ENCODE results near the gene RAB10. TPM values are rescaled to one million over a fixed set of nuclear protein-coding genes. Genes with fewer than 3 reads are reported as not detected.

RAB10 gene
- total and polyA plus RNA-seq, 9 of the 15 experiments (the other 6 are each of a cell fraction or from before 2014, with no cell fraction given) = 25.1 to 214 (median 157) TPM

DNA sequence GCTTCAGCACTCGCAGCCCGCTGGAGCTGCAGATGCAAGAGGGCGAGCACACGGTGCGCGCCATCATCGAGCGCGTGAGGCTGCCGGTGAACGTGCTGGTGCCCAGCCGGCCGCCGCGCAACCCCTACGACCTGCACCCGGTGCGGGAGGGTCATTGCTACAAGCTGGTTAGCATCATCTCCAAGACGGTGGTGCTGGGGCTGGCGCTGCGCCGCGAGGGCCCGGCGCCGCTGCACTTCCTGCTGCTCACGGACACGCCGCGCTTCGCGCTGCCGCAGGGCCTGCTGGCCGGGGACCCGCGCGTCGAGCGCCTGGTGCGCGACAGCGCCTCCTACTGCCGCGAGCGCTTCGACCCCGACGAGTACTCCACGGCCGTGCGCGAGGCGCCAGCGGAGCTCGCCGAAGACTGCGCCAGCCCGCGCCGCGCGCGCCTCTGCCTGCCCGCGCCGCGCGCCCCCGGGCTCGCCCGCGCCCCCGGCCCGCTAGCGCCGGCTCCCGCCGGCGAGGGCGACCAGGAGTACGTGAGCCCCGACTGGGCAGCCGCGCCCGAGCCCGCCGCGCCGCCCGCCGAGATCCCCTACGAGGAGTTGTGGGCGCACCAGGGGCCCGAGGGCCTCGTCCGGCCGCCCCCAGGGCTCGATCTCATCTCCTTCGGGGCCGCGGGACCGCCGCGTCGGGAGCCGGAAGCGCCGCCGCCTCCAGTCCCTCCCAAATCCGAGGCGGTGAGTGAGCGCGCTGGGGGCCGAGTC, 150.8 kb downstream of the RAB10 start (continued):
- TF ChIP-seq SMAD4 (CRISPR knock-in tag; conservative IDR thresholded peaks at IDR 0.05) (peak; percentile 91), NR3C1 (CRISPR knock-in tag; IDR thresholded peaks at IDR 0.05) (peak; percentile 95), PHB2 (IDR thresholded peaks at IDR 0.05; ENCODE audit: low read depth) (no peak), FOXJ2 (tag; IDR thresholded peaks at IDR 0.05) (no peak), TAF9B (IDR thresholded peaks at IDR 0.05; ENCODE audit: partially characterized antibody) (no peak), ELF1 (tag; IDR thresholded peaks at IDR 0.05) (peak; percentile 84)
- TF ChIP-seq, protein P1, sequence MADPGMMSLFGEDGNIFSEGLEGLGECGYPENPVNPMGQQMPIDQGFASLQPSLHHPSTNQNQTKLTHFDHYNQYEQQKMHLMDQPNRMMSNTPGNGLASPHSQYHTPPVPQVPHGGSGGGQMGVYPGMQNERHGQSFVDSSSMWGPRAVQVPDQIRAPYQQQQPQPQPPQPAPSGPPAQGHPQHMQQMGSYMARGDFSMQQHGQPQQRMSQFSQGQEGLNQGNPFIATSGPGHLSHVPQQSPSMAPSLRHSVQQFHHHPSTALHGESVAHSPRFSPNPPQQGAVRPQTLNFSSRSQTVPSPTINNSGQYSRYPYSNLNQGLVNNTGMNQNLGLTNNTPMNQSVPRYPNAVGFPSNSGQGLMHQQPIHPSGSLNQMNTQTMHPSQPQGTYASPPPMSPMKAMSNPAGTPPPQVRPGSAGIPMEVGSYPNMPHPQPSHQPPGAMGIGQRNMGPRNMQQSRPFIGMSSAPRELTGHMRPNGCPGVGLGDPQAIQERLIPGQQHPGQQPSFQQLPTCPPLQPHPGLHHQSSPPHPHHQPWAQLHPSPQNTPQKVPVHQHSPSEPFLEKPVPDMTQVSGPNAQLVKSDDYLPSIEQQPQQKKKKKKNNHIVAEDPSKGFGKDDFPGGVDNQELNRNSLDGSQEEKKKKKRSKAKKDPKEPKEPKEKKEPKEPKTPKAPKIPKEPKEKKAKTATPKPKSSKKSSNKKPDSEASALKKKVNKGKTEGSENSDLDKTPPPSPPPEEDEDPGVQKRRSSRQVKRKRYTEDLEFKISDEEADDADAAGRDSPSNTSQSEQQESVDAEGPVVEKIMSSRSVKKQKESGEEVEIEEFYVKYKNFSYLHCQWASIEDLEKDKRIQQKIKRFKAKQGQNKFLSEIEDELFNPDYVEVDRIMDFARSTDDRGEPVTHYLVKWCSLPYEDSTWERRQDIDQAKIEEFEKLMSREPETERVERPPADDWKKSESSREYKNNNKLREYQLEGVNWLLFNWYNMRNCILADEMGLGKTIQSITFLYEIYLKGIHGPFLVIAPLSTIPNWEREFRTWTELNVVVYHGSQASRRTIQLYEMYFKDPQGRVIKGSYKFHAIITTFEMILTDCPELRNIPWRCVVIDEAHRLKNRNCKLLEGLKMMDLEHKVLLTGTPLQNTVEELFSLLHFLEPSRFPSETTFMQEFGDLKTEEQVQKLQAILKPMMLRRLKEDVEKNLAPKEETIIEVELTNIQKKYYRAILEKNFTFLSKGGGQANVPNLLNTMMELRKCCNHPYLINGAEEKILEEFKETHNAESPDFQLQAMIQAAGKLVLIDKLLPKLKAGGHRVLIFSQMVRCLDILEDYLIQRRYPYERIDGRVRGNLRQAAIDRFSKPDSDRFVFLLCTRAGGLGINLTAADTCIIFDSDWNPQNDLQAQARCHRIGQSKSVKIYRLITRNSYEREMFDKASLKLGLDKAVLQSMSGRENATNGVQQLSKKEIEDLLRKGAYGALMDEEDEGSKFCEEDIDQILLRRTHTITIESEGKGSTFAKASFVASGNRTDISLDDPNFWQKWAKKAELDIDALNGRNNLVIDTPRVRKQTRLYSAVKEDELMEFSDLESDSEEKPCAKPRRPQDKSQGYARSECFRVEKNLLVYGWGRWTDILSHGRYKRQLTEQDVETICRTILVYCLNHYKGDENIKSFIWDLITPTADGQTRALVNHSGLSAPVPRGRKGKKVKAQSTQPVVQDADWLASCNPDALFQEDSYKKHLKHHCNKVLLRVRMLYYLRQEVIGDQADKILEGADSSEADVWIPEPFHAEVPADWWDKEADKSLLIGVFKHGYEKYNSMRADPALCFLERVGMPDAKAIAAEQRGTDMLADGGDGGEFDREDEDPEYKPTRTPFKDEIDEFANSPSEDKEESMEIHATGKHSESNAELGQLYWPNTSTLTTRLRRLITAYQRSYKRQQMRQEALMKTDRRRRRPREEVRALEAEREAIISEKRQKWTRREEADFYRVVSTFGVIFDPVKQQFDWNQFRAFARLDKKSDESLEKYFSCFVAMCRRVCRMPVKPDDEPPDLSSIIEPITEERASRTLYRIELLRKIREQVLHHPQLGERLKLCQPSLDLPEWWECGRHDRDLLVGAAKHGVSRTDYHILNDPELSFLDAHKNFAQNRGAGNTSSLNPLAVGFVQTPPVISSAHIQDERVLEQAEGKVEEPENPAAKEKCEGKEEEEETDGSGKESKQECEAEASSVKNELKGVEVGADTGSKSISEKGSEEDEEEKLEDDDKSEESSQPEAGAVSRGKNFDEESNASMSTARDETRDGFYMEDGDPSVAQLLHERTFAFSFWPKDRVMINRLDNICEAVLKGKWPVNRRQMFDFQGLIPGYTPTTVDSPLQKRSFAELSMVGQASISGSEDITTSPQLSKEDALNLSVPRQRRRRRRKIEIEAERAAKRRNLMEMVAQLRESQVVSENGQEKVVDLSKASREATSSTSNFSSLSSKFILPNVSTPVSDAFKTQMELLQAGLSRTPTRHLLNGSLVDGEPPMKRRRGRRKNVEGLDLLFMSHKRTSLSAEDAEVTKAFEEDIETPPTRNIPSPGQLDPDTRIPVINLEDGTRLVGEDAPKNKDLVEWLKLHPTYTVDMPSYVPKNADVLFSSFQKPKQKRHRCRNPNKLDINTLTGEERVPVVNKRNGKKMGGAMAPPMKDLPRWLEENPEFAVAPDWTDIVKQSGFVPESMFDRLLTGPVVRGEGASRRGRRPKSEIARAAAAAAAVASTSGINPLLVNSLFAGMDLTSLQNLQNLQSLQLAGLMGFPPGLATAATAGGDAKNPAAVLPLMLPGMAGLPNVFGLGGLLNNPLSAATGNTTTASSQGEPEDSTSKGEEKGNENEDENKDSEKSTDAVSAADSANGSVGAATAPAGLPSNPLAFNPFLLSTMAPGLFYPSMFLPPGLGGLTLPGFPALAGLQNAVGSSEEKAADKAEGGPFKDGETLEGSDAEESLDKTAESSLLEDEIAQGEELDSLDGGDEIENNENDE (IDR thresholded peaks at IDR 0.05; ENCODE audit: low read depth, low read length) = no peak
- TF ChIP-seq, protein P2, sequence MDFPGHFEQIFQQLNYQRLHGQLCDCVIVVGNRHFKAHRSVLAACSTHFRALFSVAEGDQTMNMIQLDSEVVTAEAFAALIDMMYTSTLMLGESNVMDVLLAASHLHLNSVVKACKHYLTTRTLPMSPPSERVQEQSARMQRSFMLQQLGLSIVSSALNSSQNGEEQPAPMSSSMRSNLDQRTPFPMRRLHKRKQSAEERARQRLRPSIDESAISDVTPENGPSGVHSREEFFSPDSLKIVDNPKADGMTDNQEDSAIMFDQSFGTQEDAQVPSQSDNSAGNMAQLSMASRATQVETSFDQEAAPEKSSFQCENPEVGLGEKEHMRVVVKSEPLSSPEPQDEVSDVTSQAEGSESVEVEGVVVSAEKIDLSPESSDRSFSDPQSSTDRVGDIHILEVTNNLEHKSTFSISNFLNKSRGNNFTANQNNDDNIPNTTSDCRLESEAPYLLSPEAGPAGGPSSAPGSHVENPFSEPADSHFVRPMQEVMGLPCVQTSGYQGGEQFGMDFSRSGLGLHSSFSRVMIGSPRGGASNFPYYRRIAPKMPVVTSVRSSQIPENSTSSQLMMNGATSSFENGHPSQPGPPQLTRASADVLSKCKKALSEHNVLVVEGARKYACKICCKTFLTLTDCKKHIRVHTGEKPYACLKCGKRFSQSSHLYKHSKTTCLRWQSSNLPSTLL (IDR thresholded peaks at IDR 0.05) = no peak
- TF ChIP-seq, protein P3, sequence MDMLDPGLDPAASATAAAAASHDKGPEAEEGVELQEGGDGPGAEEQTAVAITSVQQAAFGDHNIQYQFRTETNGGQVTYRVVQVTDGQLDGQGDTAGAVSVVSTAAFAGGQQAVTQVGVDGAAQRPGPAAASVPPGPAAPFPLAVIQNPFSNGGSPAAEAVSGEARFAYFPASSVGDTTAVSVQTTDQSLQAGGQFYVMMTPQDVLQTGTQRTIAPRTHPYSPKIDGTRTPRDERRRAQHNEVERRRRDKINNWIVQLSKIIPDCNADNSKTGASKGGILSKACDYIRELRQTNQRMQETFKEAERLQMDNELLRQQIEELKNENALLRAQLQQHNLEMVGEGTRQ (CRISPR knock-in tag; IDR thresholded peaks at IDR 0.05) = no peak
